HAP-1 (cell line): ENCODE results near the gene HS3ST5.

Experiments used
- DNase-seq, 2 experiments: peaks; one replicate each; pipeline ENCODE4 v3.0.0-alpha.2; 2016 to 2020; ENCODE audit warnings: low spot score in 2 of 2
- H3K27me3 ChIP-seq: fragments of 250-450 bp; sonication (Bioruptor Pico); 2 replicates; pipeline ENCODE4 v1.5.1; 2020; ENCODE audit warnings: low read depth, mild to moderate bottlenecking, moderate library complexity
- H3K36me3 ChIP-seq: fragments of 250-450 bp; sonication (Bioruptor Pico); replicated peaks from 2 replicates; pipeline ENCODE4 v1.5.1; 2020; ENCODE audit warnings: mild to moderate bottlenecking
- H3K4me1 ChIP-seq: fragments of 250-450 bp; sonication (Bioruptor Pico); 2 replicates; pipeline ENCODE4 v1.5.1; 2020; ENCODE audit warnings: mild to moderate bottlenecking
- H3K4me3 ChIP-seq: fragments of 250-450 bp; sonication (Bioruptor Pico); 2 replicates; pipeline ENCODE4 v1.5.1; 2020; ENCODE audit warnings: mild to moderate bottlenecking, moderate library complexity
- H3K9me3 ChIP-seq: fragments of 250-450 bp; sonication (Bioruptor Pico); 2 replicates; pipeline ENCODE4 v1.5.1; 2020; ENCODE audit warnings: mild to moderate bottlenecking, moderate library complexity
- in situ Hi-C: fragments of 300-500 bp; cut with MboI; formaldehyde crosslinking; loops from 3 replicates; pipeline ENCODE4 v1.14.3; 2020; ENCODE audit warnings: low sequenced_read_pairs, inconsistent platforms, mixed read lengths

The HS3ST5 gene

GRCh38 chr6:114280239-114280982, 62.4 kb downstream of the HS3ST5 start:
- Histone ChIP-seq H3K36me3 (no peaks in the 10 kb centered on the region), H3K4me3 (no peak overlapping the region), H3K4me1 (peaks cover 18% of the 10 kb centered on the region), H3K27me3 (no peaks in the 10 kb centered on the region), H3K9me3 (no peaks in the 10 kb centered on the region)
- in situ Hi-C loops: no loop called here
- no peak for DNase-seq

DNA sequence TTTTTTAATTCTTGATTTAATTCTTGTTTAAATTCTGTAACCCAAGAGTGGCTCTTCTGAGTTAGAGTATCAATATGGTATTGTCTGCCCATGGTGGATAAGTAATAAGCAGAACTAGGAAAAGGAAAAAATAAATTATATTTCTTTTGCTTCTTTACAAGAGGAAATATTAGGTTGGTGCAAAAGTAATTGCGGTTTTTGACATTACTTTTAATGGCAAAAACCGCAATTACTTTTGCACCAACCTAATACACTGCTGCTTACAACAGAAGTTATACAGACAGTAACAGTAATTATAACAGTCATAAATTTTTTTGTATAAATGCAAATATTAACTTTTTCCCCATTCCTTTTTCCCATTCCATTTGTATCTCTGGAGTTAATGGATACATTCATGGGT, 65.6 kb downstream of the HS3ST5 start:
- no peak overlapping the region for H3K4me3 ChIP-seq
- H3K27me3 ChIP-seq: no peaks in the 10 kb centered on the region
- DNase-seq: no peak
- peaks cover 12% of the 10 kb centered on the region for H3K4me1 ChIP-seq
- H3K36me3 ChIP-seq: no peaks in the 10 kb centered on the region
- in situ Hi-C loops: no loop called here
- H3K9me3 ChIP-seq: no peaks in the 10 kb centered on the region

- in situ Hi-C loops: no loop called here
- H3K9me3 ChIP-seq: no peaks in the 10 kb centered on the region
- DNase-seq: no peak
These were observed 66.0 kb downstream of the HS3ST5 start for GRCh38 chr6:114276783-114277182.

GRCh38 chr6:114274836-114275235, 68.0 kb downstream of the HS3ST5 start:
- in situ Hi-C loops: no loop called here
- no peaks in the 10 kb centered on the region for H3K36me3 ChIP-seq
- no peaks in the 10 kb centered on the region for H3K27me3 ChIP-seq
- H3K9me3 ChIP-seq: no peaks in the 10 kb centered on the region
- DNase-seq: no peak
- H3K4me3 ChIP-seq: no peak overlapping the region
- H3K4me1 ChIP-seq: peaks cover 3% of the 10 kb centered on the region; the same call in 1 of the 2 replicates

More at GRCh38 chr6:114276783-114277182, 66.0 kb downstream of the HS3ST5 start:
- Histone ChIP-seq H3K27me3 (no peaks in the 10 kb centered on the region), H3K36me3 (no peaks in the 10 kb centered on the region), H3K4me3 (no peak overlapping the region), H3K4me1 (peaks cover 7% of the 10 kb centered on the region)

DNA sequence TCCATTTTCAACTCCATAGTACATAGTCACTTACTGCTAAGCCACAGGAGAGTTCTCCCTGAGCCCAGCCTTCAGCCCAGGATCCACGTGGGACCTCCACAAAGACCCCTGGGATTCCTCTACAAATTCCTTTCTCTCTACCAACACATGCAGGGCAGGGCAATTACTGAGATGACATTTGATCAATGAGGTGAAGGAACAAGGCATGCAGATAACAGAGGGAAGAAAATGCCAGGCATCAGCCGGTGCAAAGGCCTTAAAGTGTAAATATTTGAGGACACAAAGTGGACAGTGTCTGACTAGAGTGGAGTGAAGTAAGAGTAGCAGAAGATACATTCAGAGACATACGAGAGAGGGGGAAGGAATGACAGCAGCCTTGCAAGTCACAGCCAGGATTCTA, 70.2 kb downstream of the HS3ST5 start:
- in situ Hi-C loops: no loop called here

GRCh38 chr6:114271405-114271804, 71.4 kb downstream of the HS3ST5 start:
- no peaks in the 10 kb centered on the region for H3K4me1 ChIP-seq
- no peaks in the 10 kb centered on the region for H3K9me3 ChIP-seq
- H3K4me3 ChIP-seq: no peak overlapping the region
- no peaks in the 10 kb centered on the region for H3K36me3 ChIP-seq
- no peak for DNase-seq
- in situ Hi-C loops: no loop called here
- H3K27me3 ChIP-seq: no peaks in the 10 kb centered on the region

More for the DNA sequence above, 70.2 kb downstream of the HS3ST5 start:
- no peaks in the 10 kb centered on the region for H3K27me3 ChIP-seq
- H3K9me3 ChIP-seq: no peaks in the 10 kb centered on the region
- no peak for DNase-seq
- no peaks in the 10 kb centered on the region for H3K36me3 ChIP-seq
- H3K4me3 ChIP-seq: no peak overlapping the region
- peaks cover 3% of the 10 kb centered on the region; the same call in 1 of the 2 replicates for H3K4me1 ChIP-seq

DNA sequence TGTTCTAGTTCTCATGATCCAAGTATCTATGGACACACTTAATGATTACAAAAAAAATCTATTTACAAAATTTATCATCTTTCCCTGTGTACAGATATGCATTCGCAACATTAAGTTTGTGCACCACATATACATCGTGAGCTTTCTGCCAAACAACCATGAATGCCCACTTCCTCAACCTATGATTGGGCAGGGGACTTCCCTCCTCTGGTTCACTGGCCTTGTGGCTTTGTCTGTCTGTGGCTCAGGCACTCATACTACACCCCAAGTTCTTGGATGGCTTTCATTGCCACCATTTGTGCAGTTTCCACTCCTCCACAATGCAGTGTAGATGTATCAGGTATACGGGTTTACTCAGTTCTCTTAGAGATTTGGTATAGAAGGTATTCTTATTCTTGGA, 74.9 kb downstream of the HS3ST5 start:
- H3K4me1 ChIP-seq: no peaks in the 10 kb centered on the region
- in situ Hi-C loops: no loop called here
- DNase-seq: no peak
- H3K4me3 ChIP-seq: no peak overlapping the region
- H3K36me3 ChIP-seq: no peaks in the 10 kb centered on the region
- H3K27me3 ChIP-seq: no peaks in the 10 kb centered on the region
- H3K9me3 ChIP-seq: no peaks in the 10 kb centered on the region

GRCh38 chr6:114260810-114261209, 82.0 kb downstream of the HS3ST5 start:
- no peaks in the 10 kb centered on the region for H3K27me3 ChIP-seq
- no peaks in the 10 kb centered on the region for H3K4me1 ChIP-seq
- H3K9me3 ChIP-seq: no peaks in the 10 kb centered on the region
- in situ Hi-C loops: no loop called here
- H3K36me3 ChIP-seq: no peaks in the 10 kb centered on the region
- no peak for DNase-seq
- H3K4me3 ChIP-seq: no peak overlapping the region

- no peaks in the 10 kb centered on the region for H3K27me3 ChIP-seq
- DNase-seq: no peak
These were observed 84.4 kb downstream of the HS3ST5 start for GRCh38 chr6:114258376-114258775.

GRCh38 chr6:114253431-114253830, 89.4 kb downstream of the HS3ST5 start:
- DNase-seq: no peak
- Histone ChIP-seq H3K36me3 (no peaks in the 10 kb centered on the region), H3K4me3 (no peak overlapping the region), H3K9me3 (peaks cover 3% of the 10 kb centered on the region; the same call in 1 of the 2 replicates), H3K4me1 (no peaks in the 10 kb centered on the region), H3K27me3 (no peaks in the 10 kb centered on the region)
- in situ Hi-C loops: no loop called here

More at GRCh38 chr6:114258376-114258775, 84.4 kb downstream of the HS3ST5 start:
- in situ Hi-C loops: no loop called here
- H3K4me3 ChIP-seq: no peak overlapping the region
- H3K4me1 ChIP-seq: no peaks in the 10 kb centered on the region
- peaks cover 3% of the 10 kb centered on the region; the same call in 1 of the 2 replicates for H3K9me3 ChIP-seq
- H3K36me3 ChIP-seq: no peaks in the 10 kb centered on the region

- Histone ChIP-seq H3K4me3 (no peak overlapping the region), H3K27me3 (no peaks in the 10 kb centered on the region), H3K4me1 (no peaks in the 10 kb centered on the region), H3K9me3 (peaks cover 2% of the 10 kb centered on the region; the same call in 1 of the 2 replicates), H3K36me3 (no peaks in the 10 kb centered on the region)
- no peak for DNase-seq
- in situ Hi-C loops: no loop called here
These were observed 93.3 kb downstream of the HS3ST5 start for GRCh38 chr6:114249522-114249921.

- no peaks in the 10 kb centered on the region for H3K4me1 ChIP-seq
- 0 out of 2 replicates have a peak, but pooled peaks cover 2% of the 10 kb centered on the region for H3K9me3 ChIP-seq
- no peak overlapping the region for H3K4me3 ChIP-seq
- no peaks in the 10 kb centered on the region for H3K27me3 ChIP-seq
- no peaks in the 10 kb centered on the region for H3K36me3 ChIP-seq
- in situ Hi-C loops: no loop called here
- no peak for DNase-seq
These were observed 95.7 kb downstream of the HS3ST5 start for GRCh38 chr6:114247101-114247500.

- H3K36me3 ChIP-seq: no peaks in the 10 kb centered on the region
- no peaks in the 10 kb centered on the region for H3K27me3 ChIP-seq
- DNase-seq: no peak
- in situ Hi-C loops: no loop called here
- H3K9me3 ChIP-seq: no peaks in the 10 kb centered on the region
- no peaks in the 10 kb centered on the region for H3K4me1 ChIP-seq
- H3K4me3 ChIP-seq: no peak overlapping the region
These were observed 102.0 kb downstream of the HS3ST5 start for GRCh38 chr6:114240796-114241195.

DNA sequence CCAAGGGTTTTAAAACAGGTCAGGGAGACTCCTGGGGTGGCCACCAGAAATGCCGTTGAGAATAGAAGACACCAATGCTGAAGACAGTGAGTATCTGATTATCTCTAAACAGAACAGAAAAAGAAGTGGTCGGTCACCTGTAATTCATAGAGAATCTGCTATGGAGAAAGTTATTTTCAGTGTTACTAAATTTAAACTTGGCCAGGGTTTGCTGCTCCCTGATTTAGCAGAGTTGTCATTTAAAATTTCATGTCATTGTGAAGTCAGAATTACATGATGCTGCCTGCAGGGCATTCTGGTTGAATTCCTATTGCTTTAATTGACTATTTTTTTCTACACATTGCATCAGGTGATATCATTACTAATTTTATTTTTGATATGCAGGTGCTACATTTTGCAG, 114.1 kb downstream of the HS3ST5 start:
- Histone ChIP-seq H3K4me1 (no peaks in the 10 kb centered on the region; the same call in 1 of the 2 replicates), H3K4me3 (no peak overlapping the region), H3K27me3 (no peaks in the 10 kb centered on the region), H3K36me3 (no peaks in the 10 kb centered on the region), H3K9me3 (no peaks in the 10 kb centered on the region)
- in situ Hi-C loops: no loop called here
- DNase-seq: no peak
